ENCODE data around the gene TYSND1. TPM values are rescaled to one million over a fixed set of nuclear protein-coding genes. Genes with fewer than 3 reads are reported as not detected.

TYSND1 gene
- total and polyA plus RNA-seq, 4 experiments from 2014 or later: 16.4 to 31.4 (median 25.6) TPM

DNA sequence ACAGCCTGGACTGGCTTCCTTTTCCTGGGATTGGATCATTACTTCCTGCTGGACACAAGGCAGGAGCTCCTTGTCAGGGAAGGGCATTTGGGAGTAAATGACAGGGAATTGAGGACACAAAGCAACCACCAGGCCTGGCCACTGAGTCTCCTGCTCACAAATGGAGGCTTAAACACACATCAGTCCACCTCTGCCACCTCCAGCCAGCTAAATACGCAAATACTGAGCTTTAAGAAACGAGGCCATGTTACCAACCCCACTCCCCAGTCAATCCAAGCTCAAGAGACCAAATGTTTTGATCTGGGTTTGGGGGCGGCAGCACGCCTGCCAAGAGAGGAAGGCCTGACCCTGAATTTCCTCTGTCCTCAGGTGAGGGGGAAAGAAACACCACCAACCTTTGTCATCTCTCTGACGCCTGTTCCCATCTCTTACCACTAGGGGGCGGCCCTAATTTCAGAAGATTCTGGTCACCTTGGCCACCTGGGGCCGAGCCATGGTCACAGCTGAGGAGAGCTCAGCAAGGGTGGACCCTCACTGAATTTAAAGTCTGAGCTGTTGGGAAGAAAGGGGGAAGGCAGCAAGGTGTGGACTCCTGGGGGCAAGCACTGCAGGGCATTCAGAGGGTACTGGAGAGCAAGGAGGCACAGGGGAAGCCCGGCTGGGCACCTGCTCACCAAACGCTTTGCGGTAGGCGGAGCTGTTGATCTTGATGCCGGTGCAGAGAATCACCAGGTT is 30.4 kb downstream of the TYSND1 start:
- POLR2A ChIA-PET (ENCODE audit: partially characterized antibody): interaction anchor here (1.9 to 2.4 kb wide), 2 partner anchors 23 to 30 kb away, joined by 16 to 18 read pairs; partner anchors contain the start of gene TYSND1
- CTCF ChIA-PET (ENCODE audit: partially characterized antibody): interaction anchor here (0.6 to 6.9 kb wide), 41 partner anchors 9 to 288 kb away, joined by 3 to 153 read pairs (median 5); partner anchors contain the start of genes EIF4EBP2 and TYSND1
- Mint-ChIP-seq H3K27me3 (no peaks in the 10 kb centered on the region), H3K4me3 (peak overlapping the region in 1 of 8 donors; percentile 49), H3K36me3 (peaks cover 20 to 23% of the 10 kb centered on the region in 2 donors), H3K27ac (peak overlapping the region in 1 of 7 donors; percentile 74), H3K9me3 (no peaks in the 10 kb centered on the region), H3K4me1 (peaks cover 0 to 7% (median 4%) of the 10 kb centered on the region in 4 donors)
- no peak overlapping the region for H3K4me3 ChIP-seq (ENCODE audit: low read length in 2 of 2)
- no peaks in the 10 kb centered on the region for H3K27me3 ChIP-seq (ENCODE audit: insufficient read depth, low read length)
- peaks cover 5% of the 10 kb centered on the region for H3K4me1 ChIP-seq (ENCODE audit: insufficient read depth, low read length)
- no peaks in the 10 kb centered on the region for H3K9me3 ChIP-seq (ENCODE audit: control insufficient read depth in 1 of 2, low read length in 2 of 2)
- H3K36me3 ChIP-seq (ENCODE audit: insufficient read depth, low read length): peaks cover 3% of the 10 kb centered on the region
- H3K27ac ChIP-seq (ENCODE audit: low read depth, low read length): no peak overlapping the region
- intact Hi-C loops (cut with micrococcal nuclease): loop anchor here (1.0 kb wide), 3 partner anchors 29 to 248 kb away; no protein-coding TSS in a partner anchor
- DNase-seq: peak; percentile 49 to 57 (median 55)

DNA sequence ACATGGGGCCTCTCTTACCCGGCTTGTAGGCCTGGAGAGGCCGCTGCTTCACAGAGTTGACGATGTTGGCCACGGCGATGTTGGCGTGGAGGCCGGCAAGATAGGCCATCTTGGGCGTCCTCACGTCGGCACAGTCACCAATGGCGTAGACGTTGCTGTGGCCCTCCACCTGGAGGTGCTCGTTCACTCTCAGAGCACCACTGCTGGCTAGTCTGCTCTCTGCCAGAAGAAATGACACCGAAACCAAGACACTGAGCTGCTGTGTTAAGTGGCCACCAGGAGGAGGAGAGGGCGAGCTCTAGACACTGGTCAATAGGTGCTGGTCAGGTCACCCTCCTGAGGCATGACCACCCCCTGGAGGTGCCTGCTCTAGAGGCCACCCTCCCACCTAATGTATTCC is 31.6 kb downstream of the TYSND1 start:
- H3K36me3 Mint-ChIP-seq: peaks cover 20 to 22% of the 10 kb centered on the region in 2 donors
- H3K4me1 ChIP-seq (ENCODE audit: insufficient read depth, low read length): peaks cover 5% of the 10 kb centered on the region
- ChIA-PET POLR2A (ENCODE audit: partially characterized antibody) (interaction anchor here (2.4 kb wide), 1 partner anchor 31 kb away, joined by 16 read pairs; the partner anchor contains the start of gene TYSND1), CTCF (ENCODE audit: partially characterized antibody) (interaction anchor here (0.6 to 6.9 kb wide), 16 partner anchors 9 to 762 kb away, joined by 3 to 153 read pairs (median 13); partner anchors contain the start of gene TYSND1)
- H3K27me3 Mint-ChIP-seq: no peaks in the 10 kb centered on the region
- H3K36me3 ChIP-seq (ENCODE audit: insufficient read depth, low read length): peaks cover 7% of the 10 kb centered on the region
- H3K27ac ChIP-seq (ENCODE audit: low read depth, low read length): no peak overlapping the region
- no peak overlapping the region for H3K27ac Mint-ChIP-seq
- H3K4me3 ChIP-seq (ENCODE audit: low read length in 2 of 2): no peak overlapping the region
- no peaks in the 10 kb centered on the region for H3K9me3 ChIP-seq (ENCODE audit: control insufficient read depth in 1 of 2, low read length in 2 of 2)
- H3K27me3 ChIP-seq (ENCODE audit: insufficient read depth, low read length): no peaks in the 10 kb centered on the region
- H3K4me1 Mint-ChIP-seq: peaks cover 0 to 7% (median 4%) of the 10 kb centered on the region in 4 donors
- no peaks in the 10 kb centered on the region for H3K9me3 Mint-ChIP-seq
- intact Hi-C loops (cut with micrococcal nuclease): no loop called here
- no peak overlapping the region for H3K4me3 Mint-ChIP-seq
- DNase-seq: no peak

DNA sequence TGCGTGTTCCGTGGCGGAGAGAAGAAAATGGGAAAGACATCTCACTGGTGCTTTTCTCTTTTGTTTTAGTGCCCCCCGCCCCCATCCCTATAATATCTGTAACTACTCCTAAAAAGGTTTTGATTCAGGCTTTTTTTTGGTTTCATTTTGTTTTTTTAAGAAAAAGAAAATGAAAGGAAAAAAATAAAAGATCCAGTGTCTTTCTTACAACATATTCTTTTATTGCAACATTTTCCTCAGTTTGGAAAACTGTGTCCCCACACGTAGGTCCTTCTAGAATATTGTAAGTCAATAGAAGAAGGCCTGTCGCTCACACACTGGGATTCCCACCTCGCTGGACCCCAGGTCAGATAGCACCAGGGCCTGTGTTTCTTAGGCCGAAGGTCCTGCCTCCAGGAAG is 34.4 kb downstream of the TYSND1 start:
- peak overlapping the region in 1 of 7 donors; percentile 15 for H3K27ac Mint-ChIP-seq
- no peaks in the 10 kb centered on the region for H3K27me3 ChIP-seq (ENCODE audit: insufficient read depth, low read length)
- POLR2A ChIA-PET (ENCODE audit: partially characterized antibody): no interaction called here
- H3K4me1 Mint-ChIP-seq: peaks cover 0 to 7% (median 3%) of the 10 kb centered on the region in 4 donors
- H3K4me3 Mint-ChIP-seq: no peak overlapping the region
- intact Hi-C loops (cut with micrococcal nuclease): no loop called here
- no peak overlapping the region for H3K4me3 ChIP-seq (ENCODE audit: low read length in 2 of 2)
- H3K36me3 Mint-ChIP-seq: peaks cover 20 to 38% of the 10 kb centered on the region in 2 donors
- H3K9me3 ChIP-seq (ENCODE audit: control insufficient read depth in 1 of 2, low read length in 2 of 2): no peaks in the 10 kb centered on the region
- no peaks in the 10 kb centered on the region for H3K27me3 Mint-ChIP-seq
- no peaks in the 10 kb centered on the region for H3K9me3 Mint-ChIP-seq
- H3K27ac ChIP-seq (ENCODE audit: low read depth, low read length): no peak overlapping the region
- peaks cover 18% of the 10 kb centered on the region for H3K36me3 ChIP-seq (ENCODE audit: insufficient read depth, low read length)
- CTCF ChIA-PET (ENCODE audit: partially characterized antibody): no interaction called here
- DNase-seq: no peak
- H3K4me1 ChIP-seq (ENCODE audit: insufficient read depth, low read length): peaks cover 5% of the 10 kb centered on the region

DNA sequence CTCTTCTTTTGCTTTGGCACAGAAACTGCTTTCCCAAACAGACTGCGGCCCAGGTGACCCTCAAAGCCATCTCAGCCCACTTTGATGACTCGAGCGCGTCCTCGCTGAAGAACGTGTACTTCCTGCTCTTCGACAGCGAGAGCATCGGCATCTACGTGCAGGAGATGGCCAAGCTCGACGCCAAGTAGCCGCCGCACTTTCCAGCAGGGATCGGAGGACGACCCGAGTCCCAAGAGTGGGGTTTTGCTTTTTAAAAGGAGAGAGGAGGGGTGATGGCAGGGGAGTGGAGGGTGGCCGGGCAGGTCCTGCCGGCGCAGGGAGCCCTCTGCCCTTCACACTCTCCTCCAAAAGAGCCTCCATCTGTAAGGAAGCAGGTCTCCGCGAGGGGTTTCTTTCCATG is 35.0 kb downstream of the TYSND1 start:
- Histone ChIP-seq H3K36me3 (ENCODE audit: insufficient read depth, low read length) (peaks cover 18% of the 10 kb centered on the region), H3K9me3 (ENCODE audit: control insufficient read depth in 1 of 2, low read length in 2 of 2) (no peaks in the 10 kb centered on the region)
- H3K36me3 Mint-ChIP-seq: peaks cover 20 to 38% of the 10 kb centered on the region in 2 donors

DNA sequence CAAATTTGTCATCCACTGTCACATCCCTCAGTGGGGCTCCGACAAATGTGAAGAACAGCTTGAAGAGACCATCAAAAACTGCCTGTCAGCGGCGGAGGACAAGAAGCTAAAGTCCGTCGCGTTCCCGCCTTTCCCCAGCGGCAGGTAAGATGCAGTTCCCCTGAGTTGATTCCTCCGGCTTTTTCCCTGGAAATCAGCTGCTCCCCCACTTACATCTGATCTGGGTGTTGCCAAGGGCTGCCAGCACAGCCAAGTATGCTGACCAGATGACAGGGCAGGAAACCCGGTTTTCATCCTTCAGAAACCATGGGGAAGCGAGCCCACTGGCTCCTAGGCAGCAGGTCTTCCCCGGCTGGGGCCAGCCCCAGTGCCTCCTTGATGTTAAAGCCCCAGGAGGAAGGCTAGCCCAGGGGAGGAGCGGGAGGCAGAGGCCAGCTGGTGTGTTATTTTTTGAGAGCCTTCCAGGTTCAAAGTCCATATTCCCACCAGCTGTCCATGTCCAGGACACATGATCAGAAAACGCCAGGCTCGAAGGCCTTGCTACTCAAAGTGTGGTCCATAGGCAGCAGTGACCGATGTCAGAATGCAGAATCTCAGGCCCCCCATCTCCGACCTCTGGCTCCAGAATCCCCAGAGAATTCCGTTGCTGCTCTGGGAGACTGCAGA is 37.3 kb downstream of the TYSND1 start:
- intact Hi-C loops (cut with micrococcal nuclease): no loop called here
- no peaks in the 10 kb centered on the region for H3K27me3 Mint-ChIP-seq
- H3K27ac ChIP-seq (ENCODE audit: low read depth, low read length): no peak overlapping the region
- H3K4me3 Mint-ChIP-seq: no peak overlapping the region
- H3K9me3 Mint-ChIP-seq: no peaks in the 10 kb centered on the region
- POLR2A ChIA-PET (ENCODE audit: partially characterized antibody): interaction anchor here (1.7 kb wide), 1 partner anchor 16 kb away, joined by 5 read pairs; no protein-coding TSS in a partner anchor
- H3K4me1 Mint-ChIP-seq: peaks cover 0 to 1% (median 0%) of the 10 kb centered on the region in 4 donors
- H3K9me3 ChIP-seq (ENCODE audit: control insufficient read depth in 1 of 2, low read length in 2 of 2): no peaks in the 10 kb centered on the region
- peaks cover 18% of the 10 kb centered on the region for H3K36me3 ChIP-seq (ENCODE audit: insufficient read depth, low read length)
- H3K4me1 ChIP-seq (ENCODE audit: insufficient read depth, low read length): no peaks in the 10 kb centered on the region
- no peak overlapping the region for H3K27ac Mint-ChIP-seq
- DNase-seq: no peak
- no peaks in the 10 kb centered on the region for H3K27me3 ChIP-seq (ENCODE audit: insufficient read depth, low read length)
- CTCF ChIA-PET (ENCODE audit: partially characterized antibody): interaction anchor here (0.9 to 7.9 kb wide), 5 partner anchors 8 to 194 kb away, joined by 3 to 56 read pairs (median 3); partner anchors contain the start of gene TYSND1
- peaks cover 20 to 43% of the 10 kb centered on the region in 2 donors for H3K36me3 Mint-ChIP-seq
- no peak overlapping the region for H3K4me3 ChIP-seq (ENCODE audit: low read length in 2 of 2)

More for the DNA sequence above, 35.0 kb downstream of the TYSND1 start:
- no peaks in the 10 kb centered on the region for H3K9me3 Mint-ChIP-seq
- peaks cover 0 to 6% (median 3%) of the 10 kb centered on the region in 4 donors for H3K4me1 Mint-ChIP-seq
- H3K27me3 Mint-ChIP-seq: no peaks in the 10 kb centered on the region
- ChIA-PET CTCF (ENCODE audit: partially characterized antibody) (no interaction called here), POLR2A (ENCODE audit: partially characterized antibody) (no interaction called here)
- no peak for DNase-seq
- H3K4me3 ChIP-seq (ENCODE audit: low read length in 2 of 2): no peak overlapping the region
- H3K27me3 ChIP-seq (ENCODE audit: insufficient read depth, low read length): no peaks in the 10 kb centered on the region
- no peak overlapping the region for H3K27ac Mint-ChIP-seq
- H3K4me3 Mint-ChIP-seq: no peak overlapping the region
- intact Hi-C loops (cut with micrococcal nuclease): no loop called here
- H3K4me1 ChIP-seq (ENCODE audit: insufficient read depth, low read length): peaks cover 3% of the 10 kb centered on the region
- H3K27ac ChIP-seq (ENCODE audit: low read depth, low read length): no peak overlapping the region

DNA sequence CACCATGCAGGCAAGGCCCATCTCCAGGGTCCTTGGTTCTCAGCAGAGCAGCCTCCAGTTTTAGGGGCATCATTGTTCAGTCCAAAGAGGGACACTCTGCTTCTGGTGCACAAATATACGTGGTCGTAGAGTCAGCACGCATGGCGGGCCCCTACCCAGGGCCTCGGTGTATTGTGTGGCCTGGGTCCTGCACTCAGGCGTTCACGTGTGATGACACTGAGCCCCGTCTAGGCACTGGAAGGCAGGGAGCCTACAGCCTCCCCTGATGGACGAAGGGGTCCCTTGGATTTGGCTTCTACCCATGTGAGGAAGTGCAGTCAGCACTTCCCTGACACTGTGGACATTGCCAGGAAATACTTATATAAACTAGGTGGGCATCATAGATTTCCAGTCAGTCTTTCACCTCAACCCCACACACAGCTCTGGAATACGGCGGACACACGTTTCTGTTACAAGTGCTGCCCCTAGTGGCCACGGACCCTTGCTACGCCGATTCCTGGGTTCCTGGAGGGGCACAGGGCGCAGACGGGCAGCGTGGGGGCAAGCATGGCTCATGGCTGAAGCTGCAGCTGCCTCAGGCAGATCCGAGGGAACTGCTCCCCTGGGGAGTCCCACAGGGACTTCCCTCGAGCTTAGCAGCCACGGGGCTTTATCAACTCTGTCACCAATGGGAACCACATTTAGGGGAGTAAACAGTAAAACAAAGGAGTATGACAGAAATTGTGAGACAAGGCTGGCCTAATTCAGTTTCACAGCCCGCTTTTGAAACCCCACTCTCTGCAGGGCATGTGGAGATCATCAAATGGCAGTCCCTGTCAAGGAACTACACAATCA is 39.3 kb downstream of the TYSND1 start:
- peak overlapping the region in 2 of 7 donors; percentile 36 to 41 for H3K27ac Mint-ChIP-seq
- peaks cover 18% of the 10 kb centered on the region for H3K36me3 ChIP-seq (ENCODE audit: insufficient read depth, low read length)
- peaks cover 0 to 1% (median under 1%) of the 10 kb centered on the region in 4 donors for H3K4me1 Mint-ChIP-seq
- no peak overlapping the region for H3K27ac ChIP-seq (ENCODE audit: low read depth, low read length)
- CTCF ChIA-PET (ENCODE audit: partially characterized antibody): interaction anchor here (1.1 to 7.9 kb wide), 3 partner anchors 10 to 16 kb away, joined by 3 to 56 read pairs (median 4); no protein-coding TSS in a partner anchor
- no peaks in the 10 kb centered on the region for H3K4me1 ChIP-seq (ENCODE audit: insufficient read depth, low read length)
- intact Hi-C loops (cut with micrococcal nuclease): no loop called here
- POLR2A ChIA-PET (ENCODE audit: partially characterized antibody): no interaction called here
- H3K27me3 ChIP-seq (ENCODE audit: insufficient read depth, low read length): no peaks in the 10 kb centered on the region
- no peak for DNase-seq
- peaks cover 9 to 46% of the 10 kb centered on the region in 2 donors for H3K36me3 Mint-ChIP-seq
- no peaks in the 10 kb centered on the region for H3K9me3 Mint-ChIP-seq
- H3K4me3 ChIP-seq (ENCODE audit: low read length in 2 of 2): no peak overlapping the region
- no peaks in the 10 kb centered on the region for H3K27me3 Mint-ChIP-seq
- no peak overlapping the region for H3K4me3 Mint-ChIP-seq
- H3K9me3 ChIP-seq (ENCODE audit: control insufficient read depth in 1 of 2, low read length in 2 of 2): no peaks in the 10 kb centered on the region
